GM18867 (cell line): ENCODE results near the gene ARHGAP10.

Experiments
- ATAC-seq: cut with Tn5 transposase; IDR thresholded peaks from one replicate; pipeline ENCODE4 v1.9.1; 2021; ENCODE audit warnings: mild to moderate bottlenecking, moderate library complexity; ENCODE audit not compliant: unreplicated experiment

Gene ARHGAP10

GRCh38 chr4:147731580-147732517 lies at the start of gene ARHGAP10:
TSS of gene ARHGAP10 (plus strand) at chr4:147732088. CDS start at chr4:147732302, 214 bp downstream.
- peak; percentile 66 for ATAC-seq

DNA sequence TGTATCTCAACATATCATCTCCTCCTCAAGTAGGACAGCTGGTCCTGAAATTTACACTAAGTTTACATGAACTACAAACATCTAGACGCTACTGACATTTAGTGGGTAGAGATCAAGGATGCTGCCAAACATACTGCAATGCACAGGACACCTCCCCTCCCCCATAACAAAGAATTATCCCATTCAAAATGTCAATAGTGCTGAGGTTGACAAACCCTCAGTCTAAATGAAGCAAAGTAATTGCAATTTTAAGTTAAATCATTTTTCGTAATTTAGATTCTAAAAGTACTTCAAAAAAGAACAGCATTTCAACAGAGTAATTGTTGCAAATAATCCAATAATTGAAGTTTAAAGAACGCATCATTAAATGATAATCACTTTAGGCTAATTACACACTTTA lies 49.1 kb upstream of the ARHGAP10 start:
- no peak for ATAC-seq

DNA sequence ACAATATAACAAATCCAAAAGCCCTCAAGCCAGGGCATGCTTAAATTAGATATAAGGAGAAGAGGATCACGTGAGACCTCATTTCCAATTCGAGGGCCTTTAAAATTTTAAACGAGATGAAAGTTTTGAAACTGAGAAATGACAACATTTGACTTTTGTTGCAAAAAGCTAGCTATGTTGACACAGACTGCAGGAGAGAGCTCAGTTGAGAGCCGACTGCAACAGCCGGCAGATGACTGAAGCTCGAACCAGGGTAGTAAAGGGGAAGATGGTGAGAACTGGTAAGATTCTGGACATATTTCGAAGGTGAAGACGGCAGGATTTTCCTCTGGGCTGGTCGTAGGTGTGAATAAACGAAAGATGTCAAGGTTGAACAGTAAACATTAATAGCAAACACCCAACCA lies 48.7 kb upstream of the ARHGAP10 start:
- no peak for ATAC-seq

DNA sequence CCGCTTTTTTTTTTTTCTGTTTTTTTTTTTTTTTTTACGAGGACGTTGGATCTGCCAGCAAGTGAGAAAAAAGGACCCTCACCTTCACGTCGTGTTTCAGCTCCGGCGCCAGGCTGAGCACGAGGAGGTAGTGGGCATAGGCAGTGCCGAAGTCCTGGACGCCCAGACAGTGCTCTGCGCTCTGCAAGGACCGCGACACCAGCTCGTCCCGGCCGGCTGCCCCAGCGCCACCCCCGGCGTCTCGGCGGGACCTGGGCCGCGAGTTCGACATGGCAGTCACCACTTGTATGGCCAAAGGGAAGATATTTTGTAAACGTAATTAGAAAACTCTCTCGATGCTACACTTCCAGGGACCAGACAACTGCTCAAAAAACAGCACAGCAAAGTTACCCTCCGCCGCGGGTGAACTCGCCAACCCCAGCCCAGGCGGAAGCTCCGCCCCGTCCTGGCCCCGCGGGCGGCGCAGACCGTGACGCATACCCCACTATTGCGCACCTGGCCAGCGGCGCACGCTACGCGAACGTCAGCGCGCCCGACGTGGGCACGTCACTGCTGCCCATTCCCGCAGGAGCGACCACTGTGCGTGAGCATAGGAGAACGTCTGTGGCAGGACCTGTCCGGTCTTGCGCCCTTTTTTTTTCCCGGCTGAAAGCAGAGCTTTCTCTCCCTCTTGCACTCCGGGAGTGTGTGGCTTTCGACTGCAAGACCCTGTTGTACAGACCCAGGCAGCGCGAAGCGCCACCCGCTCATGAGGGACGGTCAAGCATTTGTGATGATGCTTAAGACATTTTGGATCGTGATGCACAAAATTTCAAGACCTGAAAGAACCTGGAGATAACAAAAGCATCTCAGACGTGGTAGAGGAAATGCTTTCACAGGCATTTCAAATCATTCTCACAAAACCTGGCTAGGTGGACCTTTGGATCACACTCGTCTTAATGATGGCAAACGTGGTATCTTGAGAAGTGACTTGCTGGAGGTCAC lies 47.9 kb upstream of the ARHGAP10 start, which contains the start of gene PRMT9:
Gene PRMT9 (minus strand): TSS at position 447 of the 984 bp plus-strand sequence. CDS start 176 bp downstream, at position 271.
- ATAC-seq = peak; percentile 99

DNA sequence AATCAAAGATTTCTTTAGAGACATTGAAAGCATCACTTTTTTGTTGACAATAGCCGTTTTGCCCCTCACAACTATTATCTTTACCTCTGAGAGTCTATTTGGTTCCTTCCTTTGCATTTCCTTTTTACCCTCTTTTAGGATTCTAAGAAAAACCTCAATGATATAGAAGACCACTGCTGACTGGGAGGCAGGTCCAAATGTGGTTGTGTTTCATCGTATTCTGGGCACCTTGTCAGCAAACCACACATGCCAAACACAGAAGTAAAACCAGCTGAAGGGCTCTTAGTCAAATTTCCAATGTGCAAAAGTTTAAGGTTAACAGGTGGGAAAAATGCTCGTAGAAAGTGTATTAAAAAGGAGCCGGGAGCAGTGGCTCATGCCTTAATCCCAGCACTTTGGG lies 42.8 kb upstream of the ARHGAP10 start:
- ATAC-seq = no peak

- no peak for ATAC-seq
Observed at GRCh38 chr4:147691820-147692219, 40.1 kb upstream of the ARHGAP10 start.

DNA sequence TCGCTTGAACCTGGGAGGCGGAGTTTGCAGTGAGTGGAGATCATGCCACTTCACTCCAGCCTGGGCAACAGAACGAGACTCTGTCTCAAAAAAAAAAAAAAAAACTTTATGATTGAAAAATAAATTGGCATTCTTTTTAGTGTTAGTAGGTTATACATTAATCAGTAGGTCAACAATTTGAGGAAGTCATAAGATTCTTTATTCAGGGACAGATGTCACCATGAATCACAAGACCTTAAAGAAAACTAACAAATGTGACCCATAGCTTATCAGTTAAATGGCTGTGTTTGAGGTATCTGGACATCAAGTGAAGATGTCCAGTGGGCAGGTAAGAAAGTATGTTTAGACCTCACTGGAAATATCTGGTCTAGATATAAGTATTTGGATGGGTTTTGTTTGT lies 38.7 kb upstream of the ARHGAP10 start:
- no peak for ATAC-seq

- no peak for ATAC-seq
Observed at GRCh38 chr4:147696866-147697265, 35.0 kb upstream of the ARHGAP10 start.

- ATAC-seq = no peak
Observed at GRCh38 chr4:147704846-147705245, 27.0 kb upstream of the ARHGAP10 start.

DNA sequence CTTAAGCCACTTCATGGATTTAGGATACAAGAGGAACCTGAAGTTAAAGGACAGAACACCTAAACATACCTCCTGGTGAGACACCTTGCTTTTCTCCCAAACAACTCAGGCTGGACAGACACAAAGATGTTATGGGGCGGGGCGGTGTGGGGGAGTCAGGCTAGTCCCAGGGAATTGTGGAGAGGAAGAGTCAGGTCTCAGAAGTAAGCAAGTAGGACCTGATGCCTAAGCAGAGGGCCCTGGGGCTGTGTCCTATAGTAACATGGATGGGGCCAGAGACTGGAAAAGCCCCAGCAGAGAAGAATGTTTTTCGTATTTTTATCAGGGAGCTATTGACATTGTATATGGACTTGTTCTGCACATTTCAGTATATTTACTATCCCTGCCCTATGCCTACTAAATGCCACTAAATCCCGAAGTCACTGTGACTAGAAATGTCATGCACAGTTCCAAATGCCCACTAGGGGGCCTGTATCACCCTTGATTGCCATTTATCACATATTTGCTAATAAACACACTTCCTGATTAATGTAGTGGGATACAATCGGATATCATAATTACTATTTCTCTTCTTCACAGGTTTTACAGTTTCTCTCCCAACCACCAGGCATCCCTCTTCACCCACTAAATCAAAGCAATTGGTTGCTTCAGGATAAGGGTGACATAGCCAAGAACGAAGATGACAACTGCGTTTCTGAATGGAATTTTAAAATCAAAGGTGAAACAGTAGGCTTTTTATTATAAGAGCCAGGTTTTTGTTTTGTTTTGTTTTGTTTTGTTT lies 23.8 kb upstream of the ARHGAP10 start:
- ATAC-seq = peak; percentile 75

- no peak for ATAC-seq
Observed at GRCh38 chr4:147709999-147710398, 21.9 kb upstream of the ARHGAP10 start.

DNA sequence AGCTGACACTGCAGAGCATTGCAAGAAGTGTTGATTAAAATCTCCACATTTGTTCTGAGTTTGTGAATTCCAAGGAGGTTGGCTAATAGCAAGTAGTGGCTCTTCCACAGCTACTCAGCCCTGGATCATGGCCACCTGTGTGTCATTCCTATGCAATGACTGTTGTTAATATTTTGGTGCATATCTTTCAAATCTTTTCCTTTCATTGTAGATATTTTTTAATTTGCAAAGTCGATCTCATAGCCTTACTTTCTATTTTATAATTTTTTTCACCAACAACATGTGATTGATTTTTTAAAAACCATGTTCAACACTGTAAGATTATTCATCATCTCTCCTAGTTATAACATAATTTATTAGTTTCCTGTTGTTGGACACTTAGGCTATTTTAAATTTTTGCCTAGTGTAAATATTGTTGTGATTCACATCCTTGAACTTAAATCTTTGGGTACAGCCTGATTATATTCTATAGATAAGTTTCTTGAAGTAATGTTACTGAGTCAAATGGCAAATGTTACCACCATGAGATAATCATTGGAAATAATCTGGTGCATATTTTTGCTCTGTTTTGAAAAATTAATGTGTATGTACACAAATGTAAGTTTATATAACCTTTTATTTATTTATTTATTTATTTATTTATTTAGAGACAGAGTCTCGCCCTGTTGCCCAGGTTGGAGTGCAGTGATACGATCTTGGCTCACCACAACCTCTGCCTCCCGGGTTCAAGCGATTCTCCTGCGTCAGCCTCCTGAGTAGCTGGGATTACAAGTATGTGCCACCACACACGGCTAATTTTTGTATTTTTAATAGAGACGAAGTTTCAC lies 17.1 kb upstream of the ARHGAP10 start:
- no peak for ATAC-seq

DNA sequence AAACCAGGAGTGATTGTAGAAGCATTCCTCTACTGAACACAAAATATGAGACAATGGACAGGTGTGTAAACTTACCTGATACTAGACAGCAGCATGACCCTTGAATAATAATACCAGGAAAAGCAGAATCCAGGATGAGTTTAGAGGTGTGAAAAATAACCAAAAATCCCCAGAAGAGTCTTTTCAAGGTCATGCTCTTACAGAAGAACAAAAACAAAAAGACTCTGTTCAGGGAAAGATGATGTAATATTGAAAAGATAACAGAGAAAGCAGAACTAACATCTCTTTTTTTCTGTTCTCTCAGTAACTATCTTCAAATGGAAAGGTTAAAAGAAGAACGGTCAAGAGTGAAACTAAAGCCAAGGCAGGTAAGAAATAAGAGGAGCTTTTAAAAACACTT lies 14.0 kb upstream of the ARHGAP10 start:
- peak; percentile 92 for ATAC-seq

DNA sequence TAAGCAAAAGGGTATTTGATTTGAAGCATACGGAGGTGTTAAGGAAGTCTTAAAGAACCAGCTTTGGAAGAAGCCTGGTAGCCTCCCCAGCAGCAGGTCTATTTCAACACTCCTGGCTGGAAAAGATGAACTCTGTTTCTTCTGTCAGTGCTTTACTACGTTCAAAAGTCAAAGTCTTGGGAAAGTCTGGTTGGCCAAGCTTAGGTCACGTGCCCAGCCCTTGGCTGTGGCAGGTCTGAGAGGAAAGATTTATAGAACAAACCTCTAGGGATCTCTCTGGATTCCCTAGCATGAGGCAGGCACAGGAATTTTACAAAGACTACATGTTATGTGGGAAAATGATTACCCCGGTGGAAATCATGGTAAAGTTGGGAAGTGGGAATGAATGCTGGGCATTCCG lies 8.6 kb upstream of the ARHGAP10 start:
- no peak for ATAC-seq

GRCh38 chr4:147724468-147725201 lies 7.3 kb upstream of the ARHGAP10 start:
- ATAC-seq = no peak

DNA sequence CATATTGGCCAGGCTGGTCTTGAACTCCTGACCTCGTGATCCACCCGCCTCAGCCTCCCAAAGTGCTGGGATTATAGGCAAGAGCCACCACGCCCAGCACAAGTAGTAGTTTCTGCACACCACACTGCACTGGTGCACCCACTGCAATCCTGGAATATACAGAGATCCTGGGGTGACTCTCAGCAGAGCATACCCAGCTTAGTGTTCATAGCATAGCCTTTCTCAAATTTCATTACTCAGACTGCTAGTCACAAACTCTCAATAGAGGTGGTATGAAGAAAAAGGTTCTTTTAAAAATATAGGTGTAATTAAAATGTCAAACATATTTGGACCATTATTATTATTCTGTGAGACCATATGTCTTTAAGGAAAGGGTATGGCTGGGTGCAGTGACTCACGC lies 6.2 kb upstream of the ARHGAP10 start:
- ATAC-seq = no peak

DNA sequence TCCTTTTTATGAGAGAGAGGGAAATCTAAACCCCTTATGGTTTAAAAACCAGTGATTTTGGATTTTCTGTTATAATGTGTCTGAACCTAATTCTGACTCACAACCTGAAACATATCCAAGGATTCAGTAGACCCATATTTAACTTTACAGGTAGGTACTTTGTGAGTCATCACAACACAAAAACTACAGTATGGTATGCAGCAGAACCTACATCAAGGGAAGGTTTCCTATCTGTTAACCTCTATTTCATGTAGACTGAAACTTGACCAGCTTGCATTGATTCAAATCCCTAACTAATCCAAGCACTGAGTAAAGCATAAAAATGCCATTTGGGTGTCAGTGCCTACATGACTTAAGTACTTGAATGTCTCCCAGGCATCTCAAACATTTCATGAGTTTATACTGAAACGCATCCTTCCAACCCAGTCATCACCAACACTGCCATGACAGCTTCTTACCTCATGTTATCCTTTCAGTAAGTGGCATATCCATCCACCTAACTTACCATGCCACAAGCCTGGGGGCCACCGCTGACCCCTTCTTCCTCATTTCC lies 4.3 kb upstream of the ARHGAP10 start:
- no peak for ATAC-seq

GRCh38 chr4:147730333-147730732 lies 1.6 kb upstream of the ARHGAP10 start:
- ATAC-seq = no peak
